ENCODE data around the gene KRTAP5-5. TPM values are rescaled to one million over a fixed set of nuclear protein-coding genes. Genes with fewer than 3 reads are reported as not detected.

Gene KRTAP5-5
- total and polyA plus RNA-seq, 2 of the 13 experiments (the other 11 are each of a cell fraction or from before 2014, with no cell fraction given) = not detected

- FAIRE-seq = no peak
- H3K4me2 ChIP-seq (ENCODE audit: low read depth, low read length) = peak overlapping the region; percentile 35; the same call in 1 of the 2 replicates
- peaks cover 0 to 12% of the 10 kb centered on the region in 2 experiments; a peak in 2 of 5 replicates for H3K27me3 ChIP-seq (ENCODE audit: control insufficient read depth in 1 of 2, insufficient read depth in 2 of 2, low read length in 2 of 2)
- H4K20me1 ChIP-seq (ENCODE audit: insufficient read depth, low read length) = no peaks in the 10 kb centered on the region
- POLR2A ChIA-PET = interaction anchor here (0.9 to 2.1 kb wide), 4 partner anchors 42 to 497 kb away, joined by 3 to 16 read pairs (median 4); no protein-coding TSS in a partner anchor
- no peaks in the 10 kb centered on the region for H3K79me2 ChIP-seq (ENCODE audit: insufficient read depth, low read length)
- H3K9ac ChIP-seq (ENCODE audit: insufficient read depth, low read depth, low read length) = no peak overlapping the region
- in situ Hi-C loops (cut with HindIII; ENCODE audit: extremely low pct_ligation_motif_present, low pct_unique_long_range_greater_than_20kb) = no loop called here
- no peak overlapping the region for H2AFZ ChIP-seq (ENCODE audit: low read length)
- CTCF ChIA-PET (ENCODE audit: low intra/inter-chr PET ratio, low total read pairs) = interaction anchor here (2.1 to 4.9 kb wide), 3 partner anchors 43 to 500 kb away, joined by 10 to 27 read pairs (median 21); no protein-coding TSS in a partner anchor
- no peaks in the 10 kb centered on the region for H3K9me3 ChIP-seq (ENCODE audit: low read length)
- H3K4me1 ChIP-seq (ENCODE audit: insufficient read depth, low read length) = peaks cover 67% of the 10 kb centered on the region
- no peak overlapping the region for H3K27ac ChIP-seq (ENCODE audit: extremely low read length, insufficient read depth, low read length)
- intact Hi-C loops (cut with micrococcal nuclease; ENCODE audit: unreplicated experiment) = loop anchor here (5.0 kb wide), 1 partner anchor 501 kb away; no protein-coding TSS in a partner anchor
- no peak overlapping the region for H3K4me3 ChIP-seq (replicated peaks in 1 of 3; ENCODE audit: insufficient read depth in 1 of 3, low read depth in 2 of 3, low read length in 3 of 3)
- 10% methylated on average over 5 of the region's 5 CpGs for WGBS (ENCODE audit: low lambda C conversion rate)
- BruUV-seq (replicated peaks) = no TSS peak
- ATAC-seq = no peak
- H3K36me3 ChIP-seq (replicated peaks in 1 of 2; ENCODE audit: control insufficient read depth in 1 of 2, insufficient read depth in 2 of 2, low read length in 2 of 2) = no peaks in the 10 kb centered on the region
- DNase-seq (ENCODE audit: low spot score) = no peak
- TF ChIP-seq ZNF33A (CRISPR knock-in tag; IDR thresholded peaks at IDR 0.05; ENCODE audit: borderline replicate concordance) (no peak), SRF (IDR thresholded peaks at IDR 0.05; ENCODE audit: low read depth, low read length) (no peak), KAT2B (IDR thresholded peaks at IDR 0.05; ENCODE audit: borderline replicate concordance, low read depth, low read length) (no peak), ZNF256 (CRISPR knock-in tag; conservative IDR thresholded peaks at IDR 0.05) (no peak), ZNF713 (CRISPR knock-in tag; IDR thresholded peaks at IDR 0.05) (no peak), FLYWCH1 (CRISPR knock-in tag; IDR thresholded peaks at IDR 0.05) (no peak), THRA (CRISPR knock-in tag; IDR thresholded peaks at IDR 0.05; ENCODE audit: borderline replicate concordance) (peak; percentile 11; the same call in 1 of the 2 replicates), ZNF703 (CRISPR knock-in tag; IDR thresholded peaks at IDR 0.05; ENCODE audit: borderline replicate concordance) (no peak), ZNF788 (CRISPR knock-in tag; IDR thresholded peaks at IDR 0.05; ENCODE audit: borderline replicate concordance) (0 out of 2 replicates have a peak, but pooled peaks have one; percentile 23), TEAD2 (CRISPR knock-in tag; IDR thresholded peaks at IDR 0.05) (no peak), SIX4 (CRISPR knock-in tag; IDR thresholded peaks at IDR 0.05) (no peak), ZNF724P (CRISPR knock-in tag; IDR thresholded peaks at IDR 0.05; ENCODE audit: borderline replicate concordance) (no peak), ZNF607 (CRISPR knock-in tag; IDR thresholded peaks at IDR 0.05; ENCODE audit: borderline replicate concordance) (no peak), CBX1 (IDR thresholded peaks at IDR 0.05; ENCODE audit: low read depth) (no peak), CHD4 (IDR thresholded peaks at IDR 0.05; ENCODE audit: borderline replicate concordance, low read length) (no peak), NFRKB (IDR thresholded peaks at IDR 0.05) (no peak), NR2F1 (CRISPR knock-in tag; IDR thresholded peaks at IDR 0.05) (no peak), ZSCAN22 (CRISPR knock-in tag; IDR thresholded peaks at IDR 0.05) (no peak), ZNF766 (CRISPR knock-in tag; IDR thresholded peaks at IDR 0.05; ENCODE audit: borderline replicate concordance) (no peak), NRL (CRISPR knock-in tag; IDR thresholded peaks at IDR 0.05; ENCODE audit: borderline replicate concordance) (no peak), ZNF564 (CRISPR knock-in tag; IDR thresholded peaks at IDR 0.05) (peak; percentile 98)
- TF ChIP-seq, protein P1, sequence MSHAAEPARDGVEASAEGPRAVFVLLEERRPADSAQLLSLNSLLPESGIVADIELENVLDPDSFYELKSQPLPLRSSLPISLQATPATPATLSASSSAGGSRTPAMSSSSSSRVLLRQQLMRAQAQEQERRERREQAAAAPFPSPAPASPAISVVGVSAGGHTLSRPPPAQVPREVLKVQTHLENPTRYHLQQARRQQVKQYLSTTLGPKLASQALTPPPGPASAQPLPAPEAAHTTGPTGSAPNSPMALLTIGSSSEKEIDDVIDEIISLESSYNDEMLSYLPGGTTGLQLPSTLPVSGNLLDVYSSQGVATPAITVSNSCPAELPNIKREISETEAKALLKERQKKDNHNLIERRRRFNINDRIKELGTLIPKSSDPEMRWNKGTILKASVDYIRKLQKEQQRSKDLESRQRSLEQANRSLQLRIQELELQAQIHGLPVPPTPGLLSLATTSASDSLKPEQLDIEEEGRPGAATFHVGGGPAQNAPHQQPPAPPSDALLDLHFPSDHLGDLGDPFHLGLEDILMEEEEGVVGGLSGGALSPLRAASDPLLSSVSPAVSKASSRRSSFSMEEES (CRISPR knock-in tag; IDR thresholded peaks at IDR 0.05) = no peak
- TF ChIP-seq, protein P2, sequence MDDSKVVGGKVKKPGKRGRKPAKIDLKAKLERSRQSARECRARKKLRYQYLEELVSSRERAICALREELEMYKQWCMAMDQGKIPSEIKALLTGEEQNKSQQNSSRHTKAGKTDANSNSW (CRISPR knock-in tag; IDR thresholded peaks at IDR 0.05; ENCODE audit: borderline replicate concordance) = no peak
Measured at GRCh38 chr11:1650918-1651262, 21.3 kb downstream of the KRTAP5-5 start.
